ENCODE data around the gene TCL1A.
A peak's percentile ranks its signal among the peaks of the same experiment; 100 is the strongest.

TCL1A gene

DNA sequence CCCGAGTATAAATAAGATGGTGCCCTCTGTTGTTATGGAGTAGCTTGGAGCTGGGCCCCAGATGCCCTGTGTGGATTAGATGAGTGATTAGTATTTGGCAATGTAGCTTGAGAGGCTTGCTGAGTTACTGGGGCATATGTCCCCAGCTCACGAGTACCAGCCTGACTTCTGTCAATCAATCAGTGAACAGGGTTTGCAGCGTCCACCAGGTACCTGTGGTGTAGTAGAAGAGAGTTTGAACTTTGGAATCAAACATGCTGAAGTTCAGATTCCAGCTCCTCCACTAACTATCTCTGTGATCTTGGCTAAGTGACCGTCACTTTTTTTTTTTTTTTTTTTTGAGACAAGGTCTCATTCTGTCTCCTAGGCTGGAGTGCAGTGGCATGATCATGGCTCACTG is 39.3 kb downstream of the TCL1A start:
- no peak for DNase-seq

DNA sequence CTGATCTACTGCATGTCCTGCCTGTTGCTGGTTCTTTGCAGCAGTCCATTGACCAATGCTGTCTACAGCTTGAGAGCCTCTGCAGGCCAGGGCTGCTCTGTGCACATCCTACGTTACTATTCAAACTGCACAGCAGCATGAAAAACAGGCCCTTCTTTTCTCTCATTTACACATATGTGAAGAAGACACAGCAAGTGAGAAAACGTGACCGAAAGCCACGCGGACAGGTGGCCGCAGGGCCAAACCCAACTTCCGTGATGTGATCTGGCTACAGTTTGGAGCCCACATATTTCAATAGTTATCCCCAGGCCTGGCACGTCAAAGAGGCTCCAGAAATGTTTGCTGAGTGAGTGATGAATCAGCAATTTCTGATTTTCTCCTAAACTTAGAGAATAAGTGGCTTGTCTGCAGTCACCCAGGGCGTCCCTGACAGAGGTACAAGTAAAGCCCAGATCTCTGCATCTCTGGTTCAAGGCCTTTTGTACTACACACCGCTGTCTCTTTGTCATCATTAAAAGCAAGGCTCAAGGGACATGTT is 45.6 kb downstream of the TCL1A start:
- DNase-seq, result no peak

DNA sequence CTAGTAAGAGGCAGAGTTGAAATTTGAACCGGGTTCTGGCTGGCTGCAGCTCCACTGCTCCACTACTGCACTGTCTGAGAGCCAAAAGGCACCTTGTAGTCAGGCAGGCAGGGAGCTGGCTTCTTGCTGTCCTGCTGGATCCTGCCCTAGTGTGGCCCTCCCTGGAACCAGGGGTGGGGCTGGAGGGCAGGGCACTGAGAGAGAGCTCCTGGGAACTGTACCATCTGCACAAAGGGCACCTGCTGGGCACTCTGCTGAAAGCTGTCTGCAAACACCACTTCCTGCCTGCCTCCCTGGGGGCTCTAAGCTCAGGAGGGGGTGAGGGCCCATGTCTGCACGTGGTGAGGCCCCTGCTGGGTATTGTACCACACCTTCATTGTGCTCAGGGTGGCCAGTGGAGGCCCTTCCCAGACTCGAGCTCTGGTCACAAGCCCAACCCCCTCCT is 46.7 kb downstream of the TCL1A start:
- DNase-seq, result no peak

DNA sequence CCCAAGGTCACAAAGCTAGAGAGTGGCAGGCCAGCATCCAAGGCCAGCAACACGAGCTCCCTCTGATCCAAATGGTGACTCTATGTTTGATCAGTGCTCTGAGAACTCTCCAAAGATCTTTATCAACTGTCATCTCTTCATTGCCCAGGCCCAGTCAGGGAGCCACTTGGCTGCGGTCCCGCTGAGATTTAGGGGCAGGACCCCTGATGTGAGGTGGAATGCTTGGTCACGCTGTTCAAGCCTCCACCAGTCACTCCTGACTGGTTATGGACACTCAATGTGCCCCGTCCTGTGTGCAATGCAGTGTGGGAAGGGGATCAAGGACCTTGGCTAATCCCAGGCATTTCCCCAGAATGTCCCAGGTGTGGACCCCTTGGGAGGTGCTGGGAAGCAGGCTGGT is 47.5 kb downstream of the TCL1A start:
- no peak for DNase-seq

DNA sequence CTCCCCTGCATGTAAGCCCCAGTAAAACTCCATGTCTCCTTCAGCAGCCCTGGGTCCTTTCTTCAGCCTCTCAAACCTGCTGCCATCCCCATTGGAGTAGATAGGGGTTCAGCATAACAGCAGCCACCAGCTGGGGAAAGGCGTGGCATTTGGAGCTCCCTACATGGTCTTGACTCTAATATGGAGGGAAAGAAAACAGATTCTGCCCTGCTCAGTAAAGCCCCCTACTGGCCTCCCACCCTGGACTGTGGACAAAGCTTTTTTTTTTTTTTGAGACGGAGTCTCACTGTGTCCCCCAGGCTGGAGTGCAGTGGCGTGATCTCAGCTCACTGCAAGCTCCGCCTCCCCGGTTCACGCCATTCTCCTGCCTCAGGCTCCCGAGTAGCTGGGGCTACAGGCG is 48.4 kb downstream of the TCL1A start:
- peak; percentile 10 for DNase-seq

DNA sequence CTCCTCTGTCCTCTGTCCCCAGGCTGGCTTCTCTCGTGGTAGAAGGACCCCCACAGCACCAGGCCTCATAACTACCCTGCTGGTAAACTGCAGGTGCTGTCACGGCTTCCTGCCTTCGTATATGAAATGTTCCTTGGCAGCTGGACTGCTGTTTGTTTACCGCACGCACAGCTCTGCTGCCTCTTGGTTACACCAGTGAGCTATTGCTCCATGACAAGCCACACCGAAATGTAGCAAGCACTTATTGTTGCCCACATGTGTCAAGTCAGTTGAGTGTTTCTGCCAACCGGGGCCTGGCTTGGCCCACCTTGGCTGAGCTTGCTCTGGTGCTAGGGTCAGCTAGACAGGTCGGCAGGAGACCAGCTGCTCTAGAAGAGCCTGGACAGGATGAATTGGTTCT is 49.4 kb downstream of the TCL1A start:
- DNase-seq, result peak; percentile 39

DNA sequence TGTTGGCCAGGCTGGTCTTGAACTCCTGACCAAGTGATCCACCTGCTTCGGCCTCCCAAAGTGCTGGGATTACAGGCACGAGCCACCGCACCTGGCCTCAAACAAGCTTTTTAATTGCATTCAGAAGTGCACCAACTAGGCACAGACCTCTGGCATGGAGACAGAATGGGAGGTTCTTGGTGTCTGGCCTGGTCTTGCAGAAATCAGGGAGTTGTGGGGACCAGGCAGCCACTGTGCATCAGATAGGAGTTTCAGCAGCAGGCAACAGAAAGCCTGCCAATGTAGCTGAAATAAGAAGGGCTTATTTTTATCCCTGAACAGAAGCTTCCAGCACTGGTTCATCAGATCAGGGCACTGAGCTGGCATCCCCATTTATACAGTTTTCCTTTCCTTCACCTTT is 49.9 kb downstream of the TCL1A start:
- DNase-seq, result peak; percentile 49

DNA sequence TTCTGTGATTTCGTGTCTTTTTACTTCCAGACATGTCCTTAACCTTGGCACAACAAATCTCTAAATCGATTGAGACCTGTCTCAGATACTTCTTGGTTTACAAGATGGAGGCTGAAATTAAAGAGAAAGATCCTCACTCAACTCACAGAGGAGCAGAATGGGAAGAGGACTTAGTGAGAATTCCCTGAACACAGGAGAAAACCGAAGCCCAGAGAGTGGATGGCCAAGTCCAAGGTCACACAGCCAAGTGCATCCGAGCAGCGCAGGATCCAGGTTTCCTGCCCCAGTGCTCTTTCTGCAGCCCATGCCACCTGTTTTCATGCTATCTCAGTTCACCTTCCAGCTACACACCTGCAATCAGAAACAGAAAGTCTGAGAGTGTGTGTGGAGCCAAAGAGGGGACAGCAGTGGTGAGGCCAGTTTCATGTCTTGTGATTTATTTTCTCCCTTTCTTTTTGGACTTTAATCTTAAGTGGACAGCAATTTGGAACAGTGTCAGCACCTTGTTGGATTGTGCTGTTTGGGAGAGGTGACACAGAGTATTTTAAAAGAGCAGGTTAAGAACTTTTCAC is 50.6 kb downstream of the TCL1A start:
- no peak for DNase-seq

DNA sequence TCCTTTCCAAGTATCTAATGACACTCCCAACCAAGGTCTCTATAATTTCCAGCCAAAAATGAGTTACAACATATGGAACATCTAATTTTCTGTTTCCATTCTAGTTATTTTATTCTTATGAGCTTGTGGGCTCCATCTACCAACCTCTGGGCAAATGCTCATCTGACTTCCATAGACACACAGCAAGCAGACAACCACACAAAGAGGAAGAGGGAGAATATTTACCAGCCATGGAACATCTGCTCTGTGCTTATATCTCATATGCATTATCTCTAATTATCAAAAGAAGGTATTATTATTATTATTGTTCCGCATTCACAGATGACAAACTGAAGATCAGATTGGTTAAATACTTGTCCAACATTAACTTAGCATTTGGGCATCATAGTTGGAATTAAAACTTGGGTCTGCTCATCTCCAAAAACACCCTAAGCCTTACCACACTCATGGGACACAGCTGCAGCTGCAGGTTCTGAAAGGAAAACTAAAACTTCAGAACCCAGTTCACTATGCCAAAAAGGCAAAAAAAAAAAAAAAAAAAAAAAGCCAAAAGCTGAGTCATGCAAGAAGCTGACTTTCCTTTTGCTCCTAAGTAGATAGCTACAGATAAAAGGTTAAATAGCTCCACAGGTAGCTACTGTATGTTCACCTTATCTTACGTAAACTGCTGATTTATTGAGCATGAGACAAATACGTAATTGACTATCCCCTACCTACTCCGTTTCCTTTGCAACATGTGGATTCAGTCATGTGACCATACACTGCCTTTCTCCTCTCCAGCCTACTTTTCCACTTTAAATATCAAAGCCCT is 51.3 kb downstream of the TCL1A start:
- DNase-seq, result peak; percentile 44

DNA sequence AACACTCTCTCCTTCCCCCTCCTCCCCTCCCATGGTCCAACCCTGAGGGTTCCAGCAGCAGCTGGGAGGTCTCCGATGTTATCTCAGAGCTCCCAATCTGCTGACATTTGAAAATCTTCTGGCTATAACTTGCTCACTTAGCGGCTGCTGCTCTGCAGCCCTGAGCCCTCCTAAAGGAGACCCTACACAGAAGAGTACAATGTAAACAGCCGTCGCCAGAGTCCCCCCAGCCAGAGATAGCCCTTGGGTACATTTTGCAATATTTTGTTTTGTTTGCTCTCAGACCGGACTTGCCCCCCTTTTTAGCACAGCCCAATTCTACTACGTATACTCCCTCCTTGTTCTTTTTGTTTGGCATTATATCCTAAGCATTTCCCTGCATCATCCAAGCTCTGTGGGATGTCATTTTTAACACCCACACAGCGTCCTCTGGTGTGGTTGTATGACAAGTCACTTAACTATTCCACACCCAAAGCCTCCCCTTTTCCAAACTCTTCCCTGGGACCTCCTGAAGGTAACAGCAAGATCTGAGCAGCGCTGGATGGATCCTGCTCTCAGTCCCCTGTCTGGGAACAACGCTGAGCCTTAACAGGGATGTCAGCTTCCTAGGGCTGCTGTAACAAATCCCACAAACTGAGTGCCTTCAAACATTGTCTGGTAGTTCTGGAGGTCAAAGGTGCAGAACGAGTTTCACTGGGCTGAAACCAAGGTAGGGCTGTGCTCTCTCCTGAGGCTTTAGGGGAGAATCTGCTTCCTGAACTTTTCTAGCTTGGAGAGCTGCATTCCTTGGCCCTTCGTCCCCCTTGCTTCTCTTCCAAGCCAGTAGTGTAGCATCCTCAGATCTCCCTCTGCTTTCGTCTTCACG is 53.0 kb downstream of the TCL1A start:
- DNase-seq, result peak; percentile 82

DNA sequence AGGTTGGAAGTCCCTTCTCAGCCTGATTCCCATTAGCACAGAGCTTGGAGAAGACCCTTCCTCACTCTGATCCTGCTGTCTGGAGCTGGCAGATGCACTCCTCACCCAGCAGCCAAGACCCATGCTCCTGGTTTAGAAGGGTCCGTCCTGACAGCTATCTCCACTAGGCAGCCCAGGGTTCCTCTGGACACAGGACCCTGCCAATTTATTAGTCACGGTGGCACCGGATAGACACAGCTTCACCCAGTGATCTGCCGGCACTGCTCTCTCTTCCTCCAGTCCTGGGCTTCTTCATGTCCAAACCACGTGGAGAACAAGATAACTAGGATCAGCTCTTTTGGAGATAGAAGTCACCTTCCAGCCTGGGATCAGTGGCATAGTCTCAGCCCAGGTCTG is 53.9 kb downstream of the TCL1A start:
- no peak for DNase-seq
